ENCODE data around the gene INPP5D.

DNA sequence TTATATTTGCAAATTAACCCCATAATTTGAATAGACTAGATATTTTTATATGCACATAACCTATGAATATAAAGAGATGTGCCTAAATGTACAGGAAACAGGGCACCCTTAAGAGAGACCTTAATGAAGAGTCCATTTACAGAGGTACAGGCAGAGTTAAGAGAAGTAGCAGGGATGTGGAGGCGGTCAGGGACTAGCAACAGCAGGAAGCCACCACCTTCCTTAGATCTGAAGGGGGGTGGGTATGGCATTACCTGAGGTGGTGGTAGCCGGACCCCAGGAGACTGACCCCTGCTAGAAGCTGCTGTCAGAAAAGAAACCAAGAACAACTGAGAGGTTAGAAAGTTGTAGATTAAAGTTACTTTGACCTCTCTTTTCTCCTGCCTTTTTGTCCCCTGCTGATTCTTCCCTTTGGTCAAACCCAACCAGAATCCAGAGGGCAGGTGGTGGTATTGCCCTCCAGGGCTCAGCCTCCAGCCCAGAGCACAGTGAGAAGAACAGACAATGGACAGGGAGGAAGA lies 166.4 kb downstream of the INPP5D start:
- TF ChIP-seq, protein P1, sequence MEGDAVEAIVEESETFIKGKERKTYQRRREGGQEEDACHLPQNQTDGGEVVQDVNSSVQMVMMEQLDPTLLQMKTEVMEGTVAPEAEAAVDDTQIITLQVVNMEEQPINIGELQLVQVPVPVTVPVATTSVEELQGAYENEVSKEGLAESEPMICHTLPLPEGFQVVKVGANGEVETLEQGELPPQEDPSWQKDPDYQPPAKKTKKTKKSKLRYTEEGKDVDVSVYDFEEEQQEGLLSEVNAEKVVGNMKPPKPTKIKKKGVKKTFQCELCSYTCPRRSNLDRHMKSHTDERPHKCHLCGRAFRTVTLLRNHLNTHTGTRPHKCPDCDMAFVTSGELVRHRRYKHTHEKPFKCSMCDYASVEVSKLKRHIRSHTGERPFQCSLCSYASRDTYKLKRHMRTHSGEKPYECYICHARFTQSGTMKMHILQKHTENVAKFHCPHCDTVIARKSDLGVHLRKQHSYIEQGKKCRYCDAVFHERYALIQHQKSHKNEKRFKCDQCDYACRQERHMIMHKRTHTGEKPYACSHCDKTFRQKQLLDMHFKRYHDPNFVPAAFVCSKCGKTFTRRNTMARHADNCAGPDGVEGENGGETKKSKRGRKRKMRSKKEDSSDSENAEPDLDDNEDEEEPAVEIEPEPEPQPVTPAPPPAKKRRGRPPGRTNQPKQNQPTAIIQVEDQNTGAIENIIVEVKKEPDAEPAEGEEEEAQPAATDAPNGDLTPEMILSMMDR (conservative IDR thresholded peaks at IDR 0.05; ENCODE audit: low read length): no peak
- no peak for TF ChIP-seq EZH2phosphoT487 (IDR thresholded peaks at IDR 0.05; ENCODE audit: borderline replicate concordance, low read depth, low read length)

Measured in OCI-LY7 (cell line).